NCI-H1436 treated with DMSO at 0.1 percent for 48 hours (cell line): ENCODE data around the gene KLHDC7B.
"Not testable (repeated sequence)": the region's sequence is repeated elsewhere in the genome, so short reads cannot be mapped to it uniquely, and the experiment has no call there.

Experiments
- DNase-seq: peaks from one replicate; lab custom pipeline; 2025; lab: John Stamatoyannopoulos, UW

Gene KLHDC7B

DNA sequence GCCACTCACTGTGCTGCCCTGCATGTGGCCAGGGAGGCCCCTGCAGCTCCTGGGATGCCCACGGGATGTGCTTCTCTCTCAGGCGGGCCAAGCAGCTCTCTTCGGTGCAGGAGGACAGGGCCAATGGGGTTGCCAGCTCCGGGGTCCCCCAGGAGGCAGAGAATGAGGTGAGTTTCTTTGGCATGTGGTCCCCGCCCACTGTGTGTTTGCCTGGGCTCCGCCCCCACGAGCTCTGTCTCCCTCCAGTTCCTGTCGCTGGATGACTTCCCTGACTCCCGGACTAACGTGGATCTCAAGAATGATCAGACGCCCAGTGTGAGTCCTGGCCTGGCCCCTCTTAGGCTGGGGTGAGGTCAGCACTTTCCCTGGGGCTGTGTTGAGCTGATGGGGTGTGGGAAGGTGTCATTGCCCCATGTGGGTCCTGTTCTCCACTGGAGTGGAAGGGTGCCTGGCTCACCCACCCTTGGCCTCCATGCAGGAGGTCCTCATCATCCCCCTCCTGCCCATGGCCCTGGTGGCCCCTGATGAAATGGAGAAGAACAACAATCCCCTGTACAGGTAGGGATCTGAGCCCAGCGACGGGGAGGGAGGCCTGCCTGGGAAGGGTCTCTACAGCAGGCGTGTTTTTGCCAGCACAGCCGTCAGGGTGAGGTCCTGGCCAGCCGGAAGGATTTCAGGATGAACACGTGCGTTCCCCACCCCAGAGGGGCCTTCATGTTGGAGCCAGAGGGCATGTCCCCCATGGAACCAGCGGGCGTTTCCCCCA is 28.0 kb upstream of the KLHDC7B start:
- DNase-seq, result no peak

DNA sequence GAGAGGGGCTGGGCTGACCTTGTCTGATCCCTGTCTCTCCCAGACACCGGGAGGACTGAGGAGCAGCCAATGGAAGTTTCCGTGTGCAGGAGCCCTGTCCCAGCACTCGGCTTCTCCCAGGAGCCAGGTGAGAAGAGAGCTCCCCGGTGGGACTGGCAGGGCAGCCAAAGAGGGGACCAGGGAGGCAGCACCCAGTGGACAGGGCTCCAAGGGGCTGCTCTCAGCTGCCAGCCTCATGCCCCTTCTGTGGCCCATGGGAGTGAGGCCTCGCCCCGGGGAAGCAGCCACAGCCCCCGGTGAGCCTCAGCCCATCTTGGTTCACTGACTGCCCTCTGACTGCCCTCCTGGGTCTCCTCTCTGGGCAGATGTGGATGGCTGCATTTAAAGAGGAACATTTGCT is 27.1 kb upstream of the KLHDC7B start:
- no peak for DNase-seq

DNA sequence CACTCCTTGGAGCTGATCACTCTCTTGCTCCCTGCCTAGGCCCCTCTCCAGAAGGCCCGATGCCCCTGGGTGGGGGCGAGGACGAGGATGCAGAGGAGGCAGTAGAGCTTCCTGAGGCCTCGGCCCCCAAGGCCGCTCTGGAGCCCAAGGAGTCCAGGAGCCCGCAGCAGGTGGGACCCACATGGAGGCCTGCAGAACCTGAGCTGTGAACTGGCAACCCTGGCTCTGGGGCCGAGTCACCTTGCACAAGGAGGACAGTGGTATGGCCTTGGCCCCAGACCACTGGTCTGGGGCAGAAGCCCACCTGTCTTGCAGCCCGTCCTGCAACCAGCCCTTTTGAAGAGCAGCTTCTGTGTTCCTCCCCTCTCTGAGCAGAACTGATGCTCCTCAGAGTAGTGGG is 26.5 kb upstream of the KLHDC7B start:
- no peak for DNase-seq

DNA sequence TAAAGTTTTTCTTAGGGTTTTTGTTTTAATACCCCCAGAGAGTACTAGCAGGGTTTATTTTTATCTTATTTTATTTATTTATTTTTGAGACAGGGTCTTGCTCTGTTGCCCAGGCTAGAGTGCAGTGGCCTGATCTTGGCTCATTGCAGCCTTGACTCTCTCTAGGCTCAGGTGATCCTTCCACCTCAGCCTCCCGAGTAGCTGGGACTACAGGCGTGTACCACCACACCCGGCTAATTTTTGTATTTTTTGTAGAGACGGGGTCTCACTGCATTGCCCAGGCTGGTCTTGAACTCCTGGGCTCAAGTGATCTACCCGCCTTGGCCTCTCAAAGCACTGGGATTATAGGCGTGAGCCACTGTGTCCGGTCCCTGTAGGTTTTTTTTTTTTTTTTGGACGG is 25.5 kb upstream of the KLHDC7B start:
- DNase-seq, result not testable (repeated sequence)

DNA sequence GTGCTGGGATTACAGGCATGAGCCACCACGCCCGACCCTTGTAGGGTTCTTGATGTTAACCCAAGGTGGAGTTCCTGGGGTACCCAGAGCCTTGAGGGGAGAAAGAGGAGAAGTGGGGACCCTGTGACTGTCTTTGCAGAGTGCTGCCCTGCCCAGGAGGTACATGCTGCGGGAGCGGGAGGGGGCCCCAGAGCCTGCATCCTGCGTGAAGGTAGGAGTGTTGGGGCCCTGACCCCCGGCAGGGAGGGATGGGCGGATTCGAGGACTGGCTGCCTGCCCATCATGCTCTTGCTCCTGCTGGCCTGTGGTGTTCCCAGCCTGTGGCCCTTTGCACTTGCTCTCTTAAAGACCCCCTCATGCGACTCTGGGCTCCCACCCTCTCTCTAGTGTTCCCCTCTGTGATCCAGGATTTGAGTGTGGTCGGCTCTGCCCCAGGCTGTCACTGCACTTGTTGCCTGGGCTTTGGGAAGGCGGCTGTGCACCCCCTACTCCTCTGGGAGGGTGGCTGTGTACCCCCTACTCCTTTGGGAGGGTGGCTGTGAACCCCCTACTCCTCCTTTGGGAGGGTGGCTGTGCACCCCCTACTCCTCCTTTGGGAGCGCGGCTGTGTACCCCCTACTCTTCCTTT is 24.8 kb upstream of the KLHDC7B start:
- DNase-seq, result no peak

DNA sequence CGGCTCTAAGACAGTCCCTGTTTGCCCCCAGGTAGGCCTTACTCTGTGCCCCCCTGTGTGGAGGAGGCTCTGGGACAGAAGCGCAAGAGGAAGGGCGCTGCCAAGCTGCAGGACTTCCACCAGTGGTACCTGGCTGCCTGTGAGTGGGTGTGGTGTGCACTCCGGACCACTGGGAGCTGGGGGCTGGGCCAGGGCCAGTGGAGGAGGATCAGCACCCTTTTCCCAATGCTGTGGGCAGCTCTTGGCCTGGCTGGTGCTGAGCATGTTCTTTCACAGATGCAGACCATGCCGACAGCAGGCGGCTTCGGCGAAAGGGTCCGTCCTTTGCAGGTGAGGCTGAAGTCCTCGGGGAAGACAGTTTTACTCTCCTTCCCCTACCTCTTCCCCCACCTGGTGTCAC is 24.0 kb upstream of the KLHDC7B start:
- no peak for DNase-seq

DNA sequence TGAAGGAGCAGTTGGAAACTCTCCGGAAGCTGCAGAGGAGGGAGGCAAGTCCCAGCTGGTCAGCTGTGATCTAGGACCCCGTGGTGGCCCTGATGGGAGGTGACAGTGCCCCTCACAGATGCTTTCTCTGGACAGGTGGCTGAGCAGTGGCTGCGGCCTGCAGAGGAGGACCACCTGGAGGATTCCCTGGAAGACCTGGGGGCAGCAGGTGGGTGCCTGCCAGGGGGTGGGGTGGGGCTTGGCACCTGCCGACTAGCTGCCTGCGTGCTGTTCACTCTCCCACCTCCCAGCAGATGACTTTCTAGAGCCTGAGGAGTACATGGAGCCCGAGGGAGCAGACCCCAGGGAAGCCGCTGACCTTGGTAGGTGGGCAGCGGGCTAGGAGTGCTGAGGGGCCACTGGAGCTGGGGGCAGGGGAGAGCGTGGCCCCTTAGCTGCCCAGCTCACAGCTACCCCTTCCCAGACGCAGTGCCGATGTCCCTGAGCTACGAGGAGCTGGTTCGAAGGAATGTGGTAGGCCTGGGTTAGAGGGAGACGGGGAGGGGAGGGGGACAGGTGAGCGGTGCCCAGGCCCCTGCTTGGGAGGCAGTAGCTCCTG is 23.4 kb upstream of the KLHDC7B start:
- no peak for DNase-seq

DNA sequence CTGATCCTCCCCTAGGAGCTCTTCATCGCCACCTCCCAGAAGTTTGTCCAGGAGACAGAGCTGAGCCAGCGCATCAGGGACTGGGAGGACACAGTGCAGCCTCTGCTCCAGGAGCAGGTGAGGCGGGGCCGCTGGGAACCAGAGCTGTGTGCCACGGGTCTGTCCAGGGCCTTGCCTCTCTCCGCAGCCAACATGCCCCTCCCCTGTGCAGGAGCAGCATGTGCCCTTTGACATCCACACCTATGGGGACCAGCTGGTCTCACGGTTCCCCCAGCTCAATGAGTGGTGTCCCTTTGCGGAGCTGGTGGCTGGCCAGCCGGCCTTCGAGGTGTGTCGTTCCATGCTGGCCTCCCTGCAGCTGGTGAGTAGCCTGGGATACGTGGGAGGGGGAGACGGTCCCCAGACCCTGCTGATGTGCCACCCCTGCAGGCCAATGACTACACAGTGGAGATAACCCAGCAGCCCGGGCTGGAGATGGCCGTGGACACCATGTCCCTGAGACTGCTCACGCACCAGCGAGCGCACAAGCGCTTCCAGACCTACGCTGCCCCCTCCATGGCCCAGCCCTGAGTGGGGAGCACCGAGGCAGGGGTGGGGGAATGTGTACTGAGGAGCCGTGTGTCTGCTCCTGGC is 22.8 kb upstream of the KLHDC7B start:
- DNase-seq, result no peak

DNA sequence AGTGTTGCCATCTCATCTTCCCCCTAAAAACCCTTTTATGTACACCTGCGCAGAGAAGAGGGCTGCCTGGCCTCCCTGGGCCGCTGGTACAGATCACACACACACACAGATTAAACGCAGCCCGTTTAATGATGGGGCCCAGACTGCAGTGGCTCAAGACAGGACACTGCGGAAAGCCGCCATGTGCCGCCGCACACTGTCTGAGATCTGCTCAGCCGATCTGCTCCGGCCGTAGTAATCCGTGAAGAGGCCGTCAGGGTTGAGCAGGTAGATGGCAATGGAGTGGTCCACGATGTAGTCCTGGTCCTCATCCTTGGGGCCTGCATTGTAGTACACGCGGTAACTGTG is 22.3 kb upstream of the KLHDC7B start:
- no peak for DNase-seq

DNA sequence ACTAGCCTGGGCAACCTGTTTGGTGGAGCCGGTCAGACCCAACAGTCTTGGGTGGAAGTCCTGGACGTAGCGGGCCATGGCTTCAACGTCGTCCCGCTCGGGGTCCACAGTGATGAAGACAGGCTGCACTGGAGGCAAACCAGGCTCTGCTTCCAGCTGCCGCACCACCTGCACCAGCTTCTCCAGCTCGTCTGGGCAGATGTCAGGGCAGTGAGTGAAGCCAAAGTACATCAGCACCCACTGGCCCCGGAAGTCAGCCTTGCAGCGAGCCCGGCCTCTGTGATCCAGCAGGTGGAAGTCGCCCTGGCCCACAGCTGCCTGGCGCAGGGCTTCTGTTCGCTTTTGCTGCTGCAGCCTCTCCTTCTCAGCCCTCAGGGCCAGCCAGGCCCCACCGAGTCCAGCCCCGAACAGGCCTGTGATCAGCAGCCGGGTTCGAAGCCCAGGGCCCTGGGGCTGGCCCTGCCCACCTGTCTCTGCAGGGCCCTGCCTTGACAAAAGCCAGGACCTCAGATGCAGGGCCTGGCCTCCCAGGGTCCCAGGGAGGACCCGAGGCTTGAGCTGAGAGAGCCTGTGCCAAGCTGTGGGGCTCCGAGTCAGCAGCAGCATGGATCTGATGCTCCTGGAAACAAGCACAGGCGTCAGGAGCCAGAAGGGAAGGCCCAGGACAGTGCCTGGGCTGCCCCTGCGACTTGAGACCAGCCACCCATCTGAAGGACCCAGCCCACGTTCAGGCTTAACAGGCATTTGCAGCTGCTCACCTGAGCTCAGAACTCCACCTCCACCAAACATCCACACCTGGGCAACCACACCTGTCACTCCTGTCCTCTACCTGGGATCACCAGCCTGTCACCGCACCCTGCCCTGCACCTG is 21.7 kb upstream of the KLHDC7B start:
- DNase-seq, result no peak

DNA sequence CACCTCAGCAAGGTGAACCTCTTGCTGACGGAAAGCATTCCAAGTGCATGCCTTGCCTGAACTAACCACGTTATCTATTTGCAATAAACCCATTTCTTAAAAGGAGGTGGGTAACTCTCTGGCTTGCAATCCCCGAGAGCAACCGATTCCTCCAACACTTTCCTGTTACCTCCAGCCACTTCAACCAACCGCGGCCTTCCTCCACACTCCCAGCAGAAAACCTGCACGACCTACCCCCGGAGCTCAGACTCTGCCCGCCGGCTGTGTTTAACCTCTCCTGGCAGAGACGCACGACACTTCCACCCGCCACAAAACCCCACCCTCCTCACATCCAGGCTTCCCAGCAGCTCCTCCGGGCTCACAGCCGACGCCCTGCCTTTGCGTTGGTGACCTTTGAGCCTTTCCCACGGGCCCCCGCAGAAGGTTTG is 21.0 kb upstream of the KLHDC7B start:
- DNase-seq, result no peak

DNA sequence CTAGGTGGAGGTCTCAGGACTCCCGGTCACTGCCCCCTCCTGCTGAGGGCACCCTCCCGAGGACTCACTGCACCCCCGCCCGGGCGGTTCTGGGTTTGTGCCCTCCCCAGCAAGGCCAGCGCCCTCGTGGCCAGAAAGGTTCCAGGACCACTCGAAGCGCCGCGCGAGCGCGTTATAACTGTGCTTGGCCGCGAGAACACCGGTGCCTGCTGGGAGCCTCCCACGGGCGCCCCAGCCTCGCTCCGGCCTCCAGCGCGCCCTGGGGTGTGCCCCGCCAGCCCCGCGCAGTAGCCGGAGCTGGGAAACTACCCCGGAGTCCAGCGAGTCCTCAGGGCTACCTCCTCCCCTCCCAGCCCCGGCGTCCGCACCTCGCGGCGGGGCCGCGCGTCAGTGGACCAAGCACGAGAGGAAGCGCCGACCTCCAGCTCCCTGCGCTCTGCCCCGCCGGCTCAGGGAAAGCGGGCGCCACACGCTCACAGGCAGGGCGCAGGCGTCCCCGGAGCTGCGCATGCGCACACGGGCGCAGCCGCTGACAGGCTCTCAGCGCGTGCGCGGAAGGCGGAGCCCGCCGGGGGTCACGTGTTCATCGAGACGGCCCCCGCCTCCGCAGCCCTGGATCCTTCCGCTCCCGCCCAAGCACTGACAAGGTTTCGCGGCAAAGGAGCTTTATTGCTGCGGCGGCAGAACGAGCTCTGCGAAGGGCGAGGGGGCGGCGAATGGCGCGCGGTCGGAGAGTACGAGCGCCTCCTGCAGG is 20.4 kb upstream of the KLHDC7B start, which contains the start of gene SCO2:
Gene SCO2, minus strand, starts transcription at position 495 of the 754 bp plus-strand sequence. CDS start 1,187 bp downstream, outside the sequence.
- peak; percentile 77 for DNase-seq

DNA sequence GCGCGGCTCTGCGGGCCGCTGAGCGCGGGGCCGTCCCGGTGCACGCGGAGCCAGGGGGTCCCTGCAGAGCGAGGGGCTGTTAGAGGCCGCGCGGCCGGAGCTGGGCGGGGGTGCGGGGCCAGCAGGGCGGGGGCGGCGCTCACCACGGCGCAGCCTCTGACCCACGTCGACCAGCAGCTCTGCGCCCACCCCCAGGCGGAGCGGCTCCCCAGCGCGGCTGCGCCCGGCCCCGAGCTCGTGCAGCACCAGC is 19.9 kb upstream of the KLHDC7B start:
- DNase-seq, result no peak

DNA sequence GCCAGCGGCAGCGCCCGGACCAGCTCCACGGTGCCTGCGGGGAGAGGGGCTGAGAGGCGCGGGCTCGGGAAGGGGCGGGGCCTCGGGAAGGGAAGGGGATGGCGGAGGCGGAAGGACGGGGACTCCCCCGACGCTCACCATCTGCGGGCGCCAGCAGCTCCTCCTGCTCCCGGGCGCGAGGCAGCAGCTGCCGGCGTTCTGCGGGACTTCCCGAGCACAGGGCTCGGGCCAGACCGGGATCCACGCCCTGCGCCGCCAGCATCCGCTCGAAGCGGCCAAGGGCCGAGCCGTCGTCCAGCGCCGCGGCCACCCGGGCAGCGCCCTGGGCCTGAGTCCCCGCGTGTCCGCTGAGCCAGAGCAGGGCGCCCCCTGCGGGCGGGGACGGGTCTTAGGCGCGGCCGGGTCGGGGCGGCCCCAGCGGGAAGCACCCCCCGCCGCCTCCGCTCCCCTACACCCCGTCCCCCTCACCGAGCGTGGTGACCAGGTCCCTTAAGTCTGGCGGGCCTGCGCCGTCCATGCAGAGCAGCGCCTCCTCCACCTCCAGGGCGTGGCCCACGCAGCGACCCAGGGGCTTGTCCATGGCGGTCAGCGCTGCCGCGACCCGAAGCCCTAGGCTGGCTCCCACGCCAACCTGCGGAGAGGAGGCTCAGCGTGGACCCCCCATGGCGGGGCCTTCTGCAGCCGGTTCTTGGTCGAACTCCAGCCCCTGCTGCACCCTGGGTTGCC is 19.4 kb upstream of the KLHDC7B start:
- no peak for DNase-seq

DNA sequence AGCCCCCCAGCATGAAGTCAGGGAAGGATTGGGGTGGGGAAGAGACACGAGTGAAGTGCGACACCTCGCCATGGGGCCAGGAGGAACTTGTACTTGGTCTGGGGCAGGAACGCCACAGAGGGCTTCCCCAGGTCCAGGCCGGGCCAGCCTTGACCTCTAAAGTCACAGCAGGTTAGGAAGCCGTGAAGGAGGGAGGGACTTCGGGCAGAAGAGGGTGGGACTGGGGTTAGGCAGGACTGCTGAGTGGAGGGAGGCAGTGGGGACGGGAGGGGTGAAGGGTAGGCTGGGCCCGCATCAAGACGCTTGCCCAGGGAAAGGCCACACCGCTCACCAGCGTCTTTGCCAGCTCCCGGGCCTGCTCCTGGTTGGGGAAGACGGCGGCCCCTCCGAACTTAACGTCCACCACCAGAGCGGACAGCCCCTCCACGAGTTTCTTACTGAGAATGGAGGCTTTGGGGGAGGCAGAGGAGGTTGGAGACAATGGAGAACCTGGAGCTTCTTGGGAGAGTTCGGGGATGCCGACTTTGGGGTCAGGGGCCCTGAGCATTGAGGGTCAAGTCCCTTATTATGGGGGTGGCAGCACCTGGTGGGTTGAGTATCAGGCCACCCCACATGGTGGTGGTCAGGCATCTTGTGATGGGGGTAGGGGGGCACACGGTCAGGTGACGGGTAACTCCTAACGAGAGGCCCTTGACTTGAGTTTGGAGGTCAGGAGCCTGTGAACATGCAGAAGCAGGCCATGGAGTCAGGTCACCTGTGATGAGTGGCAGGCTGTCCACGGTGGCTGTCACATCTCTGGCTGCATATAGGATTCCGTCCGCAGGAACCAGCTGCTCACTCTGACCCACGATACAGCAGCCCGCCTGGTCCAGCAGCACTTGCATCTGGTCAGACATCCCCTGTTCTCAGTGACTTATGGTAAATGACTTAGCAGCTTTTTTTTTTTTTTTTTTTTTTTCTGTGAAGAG is 18.6 kb upstream of the KLHDC7B start:
- DNase-seq, result no peak

DNA sequence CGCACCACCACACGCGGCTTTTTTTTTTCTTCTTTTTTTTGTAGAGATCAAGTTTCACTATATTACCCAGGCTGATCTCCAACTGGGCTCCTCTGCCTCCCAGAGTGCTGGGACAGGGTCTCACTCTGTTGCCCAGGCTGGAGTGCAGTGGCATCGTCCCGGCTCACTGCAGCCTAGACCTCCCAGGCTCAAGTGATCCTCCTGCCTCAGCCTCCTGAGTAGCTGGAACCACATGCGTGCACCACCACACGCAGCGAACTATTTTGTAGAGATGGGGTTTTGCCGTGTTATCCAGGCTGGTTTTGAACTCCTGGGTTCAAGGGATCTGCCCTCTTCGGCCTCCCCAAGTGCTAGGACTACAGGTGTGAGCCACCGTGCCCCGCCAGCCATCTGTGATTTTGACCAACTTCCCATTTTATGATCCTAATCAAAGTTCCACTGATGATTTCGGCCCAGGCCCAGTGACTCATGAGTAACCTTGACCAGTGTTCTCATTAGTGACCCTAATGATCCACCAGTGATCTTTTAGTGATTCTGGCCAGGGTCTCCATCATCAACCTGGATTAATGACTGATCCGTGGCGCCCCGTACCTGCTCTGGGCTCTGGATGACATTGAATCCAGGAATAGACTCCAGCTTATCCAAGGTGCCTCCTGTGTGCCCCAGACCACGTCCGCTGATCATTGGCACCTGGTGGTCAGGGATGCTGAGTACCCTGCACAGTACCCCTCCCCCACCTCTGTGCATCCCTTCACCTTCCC is 17.6 kb upstream of the KLHDC7B start:
- DNase-seq, result no peak

DNA sequence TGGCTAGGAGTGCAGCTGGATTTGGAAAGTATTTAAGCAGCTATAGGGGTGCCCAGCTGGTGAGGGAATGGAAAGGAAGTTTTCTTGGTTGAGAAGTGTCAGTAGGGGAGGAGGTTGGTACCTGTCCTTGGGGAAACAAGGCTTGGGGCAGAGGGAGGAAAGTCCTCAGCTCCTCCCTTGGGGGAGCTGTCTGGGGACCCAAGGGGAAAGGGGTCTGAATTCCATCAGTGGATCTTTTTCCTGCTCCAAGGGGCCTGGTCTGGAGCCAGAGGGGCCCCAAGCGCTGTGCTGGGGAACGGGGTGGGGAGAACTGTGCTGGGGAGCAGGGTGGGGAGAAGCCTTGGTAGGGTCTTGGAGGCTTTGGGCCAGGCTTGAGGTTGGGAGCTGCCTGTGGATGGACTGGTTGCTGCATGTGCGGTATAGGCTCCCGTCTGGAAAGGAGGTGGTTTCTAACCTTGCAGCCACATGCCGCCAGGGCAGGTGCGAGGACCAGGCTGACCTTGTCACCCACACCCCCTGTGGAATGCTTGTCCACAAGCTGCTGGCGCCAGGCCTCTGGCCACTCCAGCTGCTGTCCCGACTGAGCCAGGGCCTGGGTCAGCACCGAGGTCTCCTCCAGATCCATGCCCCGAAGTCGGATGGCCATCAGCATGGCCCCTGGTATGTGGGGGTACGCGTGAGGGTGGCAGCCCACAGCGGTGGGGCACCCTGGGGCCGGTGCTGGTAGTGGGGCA is 16.9 kb upstream of the KLHDC7B start:
- DNase-seq, result no peak

DNA sequence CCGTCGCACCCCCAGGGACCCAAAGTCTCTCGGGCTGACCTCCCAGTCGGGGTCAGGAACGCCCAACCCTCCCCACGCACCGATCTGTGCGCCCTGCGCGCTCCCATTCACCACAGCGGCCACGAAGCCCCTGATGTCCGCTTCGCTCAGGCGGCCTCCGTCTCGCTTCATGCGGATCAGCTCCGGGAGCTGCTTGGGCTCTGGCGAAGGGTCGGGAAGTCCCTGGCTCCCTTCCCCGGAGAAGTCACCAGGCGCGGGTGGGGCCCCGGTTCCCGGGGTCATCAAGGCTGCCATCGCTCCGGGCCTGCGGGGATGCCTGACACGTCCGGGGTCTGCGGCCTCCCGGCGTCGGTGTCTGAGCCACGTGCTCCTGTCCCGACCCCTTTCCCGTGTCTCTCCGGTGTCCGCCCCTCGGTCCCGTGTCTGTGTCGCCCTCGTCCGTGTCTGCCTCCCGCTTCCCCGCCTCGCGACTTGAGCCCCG is 16.2 kb upstream of the KLHDC7B start:
- no peak for DNase-seq
